Measurements from ENCODE around the gene CD9.
A peak's percentile ranks its signal among the peaks of the same experiment; 100 is the strongest.

The CD9 gene

GRCh38 chr12:6241495-6241894, 41.3 kb downstream of the CD9 start:
- no peak for DNase-seq (ENCODE audit: low read depth in 2 of 2)

- DNase-seq (ENCODE audit: low read depth in 2 of 2): no peak
Measured at GRCh38 chr12:6249580-6249979, 49.4 kb downstream of the CD9 start.

DNA sequence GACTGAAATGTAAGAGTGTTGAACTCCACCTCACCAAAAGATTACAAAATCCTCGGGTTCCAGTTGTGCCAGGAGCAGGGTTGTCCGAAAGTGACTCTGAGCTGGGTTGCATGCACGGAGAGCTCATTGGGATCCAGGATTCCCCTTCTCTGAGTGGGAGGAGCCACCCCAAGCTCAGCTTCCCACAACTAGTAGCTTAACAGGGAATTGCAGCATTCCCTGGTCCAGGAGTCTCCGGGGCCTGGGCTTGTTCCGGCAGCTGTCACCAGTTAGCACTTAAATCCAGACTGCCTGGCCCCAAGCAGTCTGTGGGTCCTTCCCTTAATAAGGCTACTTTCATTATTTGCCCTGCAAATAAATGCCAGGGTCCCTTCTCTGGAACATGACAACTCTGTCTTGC, 50.1 kb downstream of the CD9 start:
- no peak for DNase-seq (ENCODE audit: low read depth in 2 of 2)

DNA sequence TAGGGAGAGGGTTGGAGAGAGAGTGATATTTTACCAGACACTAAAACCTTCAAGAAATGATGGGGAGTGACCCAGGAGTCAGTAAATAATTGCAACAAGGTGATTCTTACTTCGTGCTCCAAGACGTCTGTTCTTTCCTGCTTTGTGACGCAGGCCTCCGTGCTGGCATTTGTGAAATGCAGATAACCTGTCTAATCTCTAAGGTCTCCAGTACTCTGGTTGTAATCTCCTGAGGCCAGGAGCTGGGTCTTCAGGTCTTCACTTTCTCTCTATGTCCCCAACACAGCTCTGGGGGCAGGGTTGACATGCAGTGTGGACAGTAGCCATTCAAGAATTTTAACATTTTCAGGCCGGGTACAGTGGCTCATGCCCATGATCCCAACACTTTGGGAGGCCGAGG, 53.1 kb downstream of the CD9 start:
- DNase-seq (ENCODE audit: low read depth in 2 of 2): no peak

GRCh38 chr12:6254491-6254890, 54.3 kb downstream of the CD9 start:
- DNase-seq (ENCODE audit: low read depth in 2 of 2): no peak

DNA sequence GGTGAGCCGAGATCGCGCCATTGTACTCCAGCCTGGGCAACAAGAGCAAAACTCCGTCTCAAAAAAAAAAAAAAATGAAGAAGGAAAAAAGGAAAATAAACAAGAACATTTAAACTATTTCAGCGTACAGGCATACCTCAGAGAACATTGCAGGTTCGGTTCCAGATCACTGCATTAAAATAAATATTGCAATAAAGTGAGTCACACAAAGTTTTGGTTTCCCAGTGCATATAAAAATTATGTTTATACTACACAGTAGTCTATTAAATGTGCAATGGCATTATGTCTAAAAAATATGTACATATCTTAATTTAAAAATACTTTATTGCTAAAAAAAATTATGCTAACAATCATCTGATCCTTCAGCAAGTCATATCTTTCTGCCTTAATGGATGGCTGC, 56.8 kb downstream of the CD9 start:
- no peak for DNase-seq (ENCODE audit: low read depth in 2 of 2)

DNA sequence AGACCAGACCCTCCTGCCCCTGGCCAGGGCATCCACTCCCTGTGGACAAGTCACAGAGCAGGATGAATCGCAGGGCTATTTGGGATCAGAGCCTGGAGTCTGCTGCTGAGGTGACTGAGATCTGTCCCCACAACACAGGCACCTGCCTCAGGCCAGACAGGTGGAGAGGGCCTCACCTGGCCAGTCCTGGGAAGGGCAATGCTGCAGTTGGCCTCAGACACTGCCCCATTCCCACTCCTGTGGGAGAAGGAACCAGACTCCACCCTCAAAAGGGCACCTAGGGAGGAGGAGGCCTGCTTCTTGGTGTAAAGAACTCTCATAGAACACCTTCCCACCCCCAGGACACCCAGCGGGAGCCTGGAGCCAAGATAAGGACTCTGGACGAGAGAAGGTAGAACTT, 62.0 kb downstream of the CD9 start:
- DNase-seq (ENCODE audit: low read depth in 2 of 2): no peak

DNA sequence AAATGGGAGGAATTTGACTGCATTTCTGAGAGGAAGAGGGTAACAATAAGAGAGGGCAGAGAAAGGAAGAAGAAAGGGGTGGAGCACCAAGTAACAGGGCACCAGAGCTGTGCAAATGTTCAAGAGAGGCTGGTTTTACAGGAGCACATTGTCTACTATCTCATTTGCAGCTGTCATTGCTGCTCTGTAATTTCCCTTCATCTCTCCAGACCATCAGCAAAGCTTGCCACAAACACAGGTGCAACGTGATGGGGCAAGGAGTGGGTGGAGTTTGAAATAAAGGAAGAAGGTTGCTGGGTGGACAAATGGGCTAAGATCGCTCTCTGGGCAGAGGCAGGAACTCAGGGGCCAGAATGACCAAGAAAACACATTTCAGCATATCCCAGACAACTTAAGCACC, 62.4 kb downstream of the CD9 start:
- DNase-seq (ENCODE audit: low read depth in 2 of 2): no peak

DNA sequence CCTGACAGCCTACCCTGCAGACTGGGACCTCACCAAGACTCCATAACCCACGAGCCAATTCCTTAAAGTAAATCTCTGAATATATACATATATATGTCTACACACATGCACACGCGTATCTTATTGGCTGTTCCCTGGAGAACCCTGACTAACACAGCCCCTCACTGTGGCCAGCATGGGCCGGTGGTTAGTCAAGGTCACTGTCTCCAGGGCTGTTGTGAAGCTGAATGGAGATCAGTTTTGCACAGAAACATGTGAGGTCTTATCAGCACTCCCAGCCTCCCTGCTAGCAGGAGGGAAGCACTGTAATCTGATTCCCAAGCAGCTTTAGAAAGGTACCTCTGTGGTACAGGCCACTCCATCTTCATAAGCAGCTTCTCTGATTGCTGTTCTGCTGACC, 63.7 kb downstream of the CD9 start:
- no peak for DNase-seq (ENCODE audit: low read depth in 2 of 2)

- DNase-seq (ENCODE audit: low read depth in 2 of 2): no peak
Measured at GRCh38 chr12:6264402-6265037, 64.3 kb downstream of the CD9 start.

DNA sequence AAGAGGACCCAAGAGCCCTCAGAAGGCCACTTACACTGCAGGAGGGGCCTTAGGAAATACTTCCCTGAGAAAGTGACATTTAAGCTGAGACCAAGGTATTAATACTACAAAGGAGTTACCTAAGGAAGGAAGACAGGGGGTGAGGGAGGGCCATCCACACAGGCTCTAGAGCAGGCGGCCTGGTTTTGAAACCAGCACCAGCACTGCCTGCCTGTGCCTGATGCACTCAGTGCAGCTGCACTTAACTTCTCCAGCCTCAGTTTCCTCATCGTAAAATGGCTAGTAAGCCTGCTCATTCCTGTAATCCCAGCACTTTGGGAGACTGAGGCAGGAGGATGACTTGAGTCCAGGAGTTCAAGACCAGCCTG, 64.8 kb downstream of the CD9 start:
- DNase-seq (ENCODE audit: low read depth in 2 of 2): no peak

GRCh38 chr12:6266541-6266966, 66.4 kb downstream of the CD9 start:
- no peak for DNase-seq (ENCODE audit: low read depth in 2 of 2)

GRCh38 chr12:6266971-6267721, 66.9 kb downstream of the CD9 start:
- peak; percentile 75 to 79 for DNase-seq (ENCODE audit: low read depth in 2 of 2)

- DNase-seq (ENCODE audit: low read depth in 2 of 2): no peak
Measured at GRCh38 chr12:6268484-6269157, 68.4 kb downstream of the CD9 start.

DNA sequence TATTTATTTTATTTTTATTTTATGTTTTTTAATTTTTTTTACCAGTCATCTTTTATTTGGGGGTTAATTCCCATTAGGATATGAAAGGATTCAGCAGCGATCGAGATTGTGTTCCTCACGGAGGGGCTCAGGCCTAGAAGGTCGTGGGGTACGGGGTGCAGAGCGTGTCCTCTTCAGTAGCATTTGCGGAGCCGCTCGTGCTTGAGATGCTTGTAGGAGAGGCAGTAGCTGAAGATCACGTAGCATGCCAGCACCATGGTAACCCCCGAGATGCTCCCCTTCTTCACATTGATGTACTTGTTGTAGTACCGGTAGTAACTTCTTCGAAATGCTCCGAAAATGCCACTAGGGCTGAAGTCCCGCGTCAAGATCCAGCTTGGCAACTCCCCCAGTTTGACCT, 69.8 kb downstream of the CD9 start:
- no peak for DNase-seq (ENCODE audit: low read depth in 2 of 2)

DNA sequence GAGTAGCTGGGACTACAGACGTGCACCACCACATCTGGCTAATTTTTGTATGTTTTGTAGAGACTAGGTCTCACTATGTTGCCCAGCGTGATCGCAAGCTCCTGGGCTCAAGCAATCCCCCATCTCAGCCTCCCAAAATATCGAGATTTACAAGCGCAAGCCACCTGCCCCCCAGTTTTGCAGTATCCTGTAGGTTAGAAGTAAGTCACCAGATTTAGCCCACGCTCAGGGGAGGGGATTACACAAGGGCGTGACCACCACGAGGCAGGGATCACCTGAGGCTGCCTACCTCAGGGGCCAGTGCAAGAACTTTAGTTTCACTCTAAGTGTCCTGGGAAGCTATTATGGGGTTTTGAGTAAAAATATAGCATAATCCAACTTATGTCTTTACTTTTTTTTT, 71.1 kb downstream of the CD9 start:
- no peak for DNase-seq (ENCODE audit: low read depth in 2 of 2)

DNA sequence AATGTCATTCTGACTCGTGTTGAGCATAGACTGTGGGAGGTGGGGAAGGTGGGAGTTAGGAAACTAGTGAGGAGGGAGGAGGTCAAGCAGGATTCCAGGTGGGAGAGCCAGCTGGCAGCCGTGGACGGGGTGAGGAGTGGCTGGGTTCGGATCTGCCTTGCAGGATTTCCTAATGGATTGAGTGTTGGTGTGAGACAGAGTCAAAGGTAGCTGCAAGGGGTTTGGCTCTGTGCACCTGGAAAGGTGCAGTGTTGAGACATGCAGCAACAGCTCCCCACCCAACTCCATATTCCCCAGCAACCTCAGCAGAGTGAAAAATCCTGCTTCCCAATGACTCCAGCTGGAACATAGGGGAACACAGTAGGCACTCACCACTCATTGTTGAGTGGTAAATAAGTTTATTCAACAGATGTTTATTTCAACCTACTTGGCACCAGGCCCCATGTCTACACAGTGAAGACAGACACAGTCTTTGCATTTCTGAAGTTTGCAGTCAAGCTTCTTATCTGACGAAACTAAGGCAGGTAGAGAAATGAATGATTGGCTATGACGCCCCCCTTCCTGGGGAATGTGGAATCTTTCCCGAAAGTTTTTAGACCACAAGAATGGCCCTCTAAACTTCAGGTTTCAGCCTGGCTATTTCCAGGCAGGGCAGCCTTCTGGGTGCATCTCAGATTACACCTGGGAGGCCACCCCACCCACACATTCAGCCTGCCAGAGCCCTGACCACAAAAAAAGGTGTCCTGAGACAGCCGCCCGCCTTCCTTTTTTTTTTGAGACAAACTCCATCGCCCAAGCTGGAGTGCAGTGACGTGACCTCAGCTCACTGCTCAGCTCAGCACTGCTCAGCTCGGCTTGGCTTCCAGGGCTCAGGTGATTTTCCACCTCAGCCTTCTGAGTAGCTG, 72.4 kb downstream of the CD9 start:
- peak in 1 of 2 donors; percentile 10 for DNase-seq (ENCODE audit: low read depth in 2 of 2)

DNA sequence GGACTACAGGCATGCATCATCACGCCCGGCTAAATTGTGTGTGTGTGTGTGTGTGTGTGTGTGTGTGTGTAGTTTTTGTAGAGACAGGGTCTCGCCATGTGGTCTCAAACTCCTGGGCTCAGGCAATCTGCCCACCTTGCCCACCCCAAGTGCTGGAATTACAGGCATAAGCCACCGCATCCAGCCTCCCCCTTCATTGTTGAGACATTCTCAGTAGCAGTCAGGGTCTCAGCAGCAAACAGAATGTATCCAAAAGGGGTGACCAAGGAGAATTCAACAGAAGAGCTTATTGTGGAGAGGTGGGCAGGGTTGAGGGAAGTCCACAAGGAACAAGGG, 73.0 kb downstream of the CD9 start:
- DNase-seq (ENCODE audit: low read depth in 2 of 2): no peak

DNA sequence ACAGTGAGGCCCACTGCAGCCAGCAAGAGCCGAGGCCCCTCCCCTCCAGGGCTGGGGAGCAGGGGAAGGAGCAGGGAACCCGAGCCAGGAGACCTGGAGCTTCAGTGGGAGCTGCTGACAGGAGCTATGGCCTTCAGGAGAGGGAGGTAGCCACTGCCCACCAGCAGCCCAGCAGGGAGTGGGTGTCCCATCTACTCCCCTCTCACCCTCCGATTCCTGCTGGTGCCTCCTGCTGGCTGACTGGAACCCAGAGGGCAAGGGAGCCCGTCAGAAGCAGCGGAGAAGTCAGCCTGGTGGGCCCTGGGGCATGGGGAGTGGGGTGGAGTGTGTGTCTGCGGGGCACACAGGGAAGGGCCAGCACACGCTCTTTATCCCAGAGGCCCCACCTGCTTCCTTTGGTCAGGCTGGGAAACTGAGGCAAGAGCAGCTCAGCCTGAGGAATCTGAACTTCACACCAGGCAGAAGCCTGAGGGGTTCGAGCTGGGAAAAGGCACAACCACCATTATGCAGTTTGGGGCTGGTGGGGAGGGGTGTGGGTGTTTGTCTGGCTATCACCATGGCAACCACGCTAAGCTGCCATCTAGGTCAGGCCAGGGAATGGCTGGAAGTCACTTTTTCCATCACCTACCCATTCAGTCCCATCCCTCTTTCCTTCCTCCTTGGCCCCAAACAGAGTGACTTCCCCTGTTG, 73.5 kb downstream of the CD9 start:
- no peak for DNase-seq (ENCODE audit: low read depth in 2 of 2)

DNA sequence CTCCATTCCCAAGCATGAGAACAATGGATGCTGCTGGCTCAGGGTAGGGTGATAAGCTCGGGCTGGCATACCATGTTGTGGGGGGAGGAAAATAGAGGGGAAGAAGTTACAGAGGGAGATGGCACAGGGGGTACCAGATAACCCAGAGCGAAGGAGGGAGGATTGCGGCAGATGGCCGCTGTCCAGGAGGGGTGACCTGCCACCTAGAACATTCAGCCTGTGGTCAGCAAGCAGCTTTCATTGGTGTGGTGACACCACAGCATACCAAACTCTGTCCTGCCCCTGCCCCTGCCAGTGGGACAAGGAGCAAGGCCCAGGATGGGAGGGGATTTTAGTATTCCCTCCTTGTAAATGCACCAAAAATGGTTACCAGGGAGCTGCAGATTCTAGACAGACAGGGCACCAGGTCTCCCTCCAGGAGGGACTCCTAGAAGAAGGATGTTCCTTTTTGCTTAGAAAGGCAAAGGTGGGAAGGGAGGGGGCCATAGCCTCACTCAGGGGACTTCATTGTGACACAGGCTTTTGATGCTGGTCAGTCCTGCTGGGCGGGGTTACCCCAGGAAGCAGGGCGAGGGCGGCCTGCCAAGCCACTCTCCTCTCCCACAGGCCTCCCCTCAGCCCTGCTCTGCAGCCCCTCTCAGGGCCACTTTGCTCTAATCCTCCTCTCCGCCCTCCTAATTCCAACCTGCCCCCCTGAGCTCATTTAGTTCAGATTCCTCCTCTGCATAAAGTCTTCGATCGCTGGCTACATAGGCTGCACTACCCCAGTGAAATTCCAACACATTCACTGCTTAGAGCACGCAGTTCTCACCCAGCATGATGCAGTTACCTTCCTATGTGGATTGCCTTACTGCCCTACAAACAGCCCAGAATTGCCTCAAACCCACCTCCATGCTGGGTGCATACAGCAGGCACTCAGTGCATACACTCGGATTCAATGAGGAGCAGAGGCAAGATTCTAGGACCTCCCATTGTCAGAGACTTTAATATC, 74.3 kb downstream of the CD9 start:
- DNase-seq (ENCODE audit: low read depth in 2 of 2): no peak

Measured in stimulated activated CD8-positive, alpha-beta memory T cell treated with anti-CD3 and anti-CD28 coated beads, Interleukin-15, amount 100 ng/mL, for 48 hours (primary cell).